Stomach smooth muscle (tissue), 2 donors: ENCODE data around the gene EPS8L3.
"Not testable (repeated sequence)": the region's sequence is repeated elsewhere in the genome, so short reads cannot be mapped to it uniquely, and the experiment has no call there.

Experiments
- H3K27ac ChIP-seq: one replicate; pipeline ENCODE4 v1.7.0; 2013; ENCODE audit warnings: mild to moderate bottlenecking, low read length, inconsistent platforms
- H3K27me3 ChIP-seq, 2 donors: one replicate each; pipeline ENCODE4 v1.7.0; 2013; ENCODE audit warnings: low read length in 2 of 2; ENCODE audit not compliant: insufficient read depth in 2 of 2, control insufficient read depth in 1 of 2
- H3K36me3 ChIP-seq, 2 donors: one replicate each; pipeline ENCODE4 v1.7.0; 2013; ENCODE audit warnings: low read length in 2 of 2; ENCODE audit not compliant: control insufficient read depth in 2 of 2, insufficient read depth in 2 of 2
- H3K4me1 ChIP-seq: one replicate; pipeline ENCODE4 v1.7.0; 2013; ENCODE audit warnings: low read length; ENCODE audit not compliant: control insufficient read depth, insufficient read depth
- H3K4me3 ChIP-seq, 2 donors: one replicate each; pipeline ENCODE4 v1.7.0; 2013; ENCODE audit warnings: low read length in 2 of 2
- H3K9ac ChIP-seq, 2 donors: one replicate each; pipeline ENCODE4 v1.7.0; 2013; ENCODE audit warnings: low read length in 2 of 2, mild to moderate bottlenecking in 1 of 2
- H3K9me3 ChIP-seq, 2 donors: one replicate each; pipeline ENCODE4 v1.7.0; 2013; ENCODE audit warnings: low read length in 2 of 2; ENCODE audit not compliant: control insufficient read depth in 2 of 2
- donor health status: healthy.
- donor health status: Pancreatic carcinoma.

The EPS8L3 gene

DNA sequence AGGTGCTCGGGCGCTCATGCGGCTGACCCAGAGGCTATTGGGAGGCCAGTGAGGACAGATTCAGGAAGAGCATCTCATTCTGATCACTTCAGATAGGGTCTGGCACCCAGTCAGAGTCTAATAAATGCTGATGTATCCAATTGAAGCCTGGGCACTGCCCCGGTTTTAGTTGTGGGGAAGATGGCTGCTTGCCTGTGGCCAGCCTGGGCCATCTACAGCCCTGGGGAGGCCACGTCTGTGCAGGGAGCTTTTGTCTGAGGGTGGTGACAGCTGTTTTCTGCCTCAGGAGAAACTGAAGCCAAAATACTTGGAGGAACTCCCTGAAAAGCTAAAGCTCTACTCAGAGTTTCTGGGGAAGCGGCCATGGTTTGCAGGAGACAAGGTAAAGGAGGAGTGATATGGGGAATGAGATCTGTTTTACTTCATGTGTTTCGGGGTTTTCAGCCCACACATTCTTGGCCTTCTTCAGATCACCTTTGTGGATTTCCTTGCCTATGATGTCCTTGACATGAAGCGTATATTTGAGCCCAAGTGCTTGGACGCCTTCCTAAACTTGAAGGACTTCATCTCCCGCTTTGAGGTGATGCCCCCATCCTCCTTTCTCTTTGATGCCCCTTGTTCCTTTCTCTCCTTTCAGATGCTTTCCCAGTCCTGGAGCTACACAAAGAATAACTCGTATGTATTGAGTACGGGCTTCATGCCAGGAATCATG is 48.9 kb downstream of the EPS8L3 start:
- no peaks in the 10 kb centered on the region for H3K27me3 ChIP-seq
- no peak overlapping the region for H3K27ac ChIP-seq
- H3K4me1 ChIP-seq, result peaks cover 5% of the 10 kb centered on the region
- no peaks in the 10 kb centered on the region for H3K9me3 ChIP-seq
- no peak overlapping the region for H3K9ac ChIP-seq
- H3K4me3 ChIP-seq, result peak overlapping the region in 1 of 2 donors; percentile 3
- no peaks in the 10 kb centered on the region for H3K36me3 ChIP-seq

DNA sequence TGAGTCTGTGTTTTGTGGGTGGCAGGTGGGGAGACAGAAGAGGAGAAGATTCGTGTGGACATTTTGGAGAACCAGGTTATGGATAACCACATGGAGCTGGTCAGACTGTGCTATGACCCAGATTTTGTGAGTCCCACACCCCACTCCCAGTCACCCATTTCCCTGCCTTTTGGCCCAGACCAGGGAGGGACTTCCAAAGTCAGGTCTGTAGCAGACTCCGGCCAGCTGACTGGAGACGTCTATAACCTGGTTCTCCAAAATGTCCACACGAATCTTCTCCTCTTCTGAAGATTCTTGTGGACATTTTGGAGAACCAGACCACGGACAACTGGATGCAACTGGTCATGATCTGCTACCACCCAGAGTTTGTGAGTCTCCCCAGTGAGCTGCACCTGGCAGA is 50.1 kb downstream of the EPS8L3 start:
- Histone ChIP-seq H3K9ac (no peak overlapping the region), H3K4me1 (peaks cover 5% of the 10 kb centered on the region), H3K4me3 (no peak overlapping the region), H3K9me3 (no peaks in the 10 kb centered on the region), H3K36me3 (no peaks in the 10 kb centered on the region), H3K27me3 (no peaks in the 10 kb centered on the region), H3K27ac (no peak overlapping the region)

GRCh38 chr1:109712321-109712864 is 51.3 kb downstream of the EPS8L3 start:
- Histone ChIP-seq H3K9ac (peak overlapping the region in 1 of 2 donors; percentile 15), H3K36me3 (no peaks in the 10 kb centered on the region), H3K9me3 (no peaks in the 10 kb centered on the region), H3K27ac (no peak overlapping the region), H3K4me3 (peak overlapping the region in 1 of 2 donors; percentile 69), H3K4me1 (peaks cover 5% of the 10 kb centered on the region), H3K27me3 (no peaks in the 10 kb centered on the region)

- H3K27me3 ChIP-seq, H3K9me3 ChIP-seq, H3K36me3 ChIP-seq, H3K4me1 ChIP-seq, H3K27ac ChIP-seq: not testable (repeated sequence)
- Histone ChIP-seq H3K9ac (peak within 1 kb of the TSS in 1 of 2 donors; percentile 15), H3K4me3 (peak within 1 kb of the TSS in 1 of 2 donors; percentile 69)
Observed at GRCh38 chr1:109711593-109712320, 52.0 kb downstream of the EPS8L3 start, which contains the start of gene GSTM5. Gene GSTM5, plus strand, starts transcription at chr1:109712251. Its CDS starts 62 bp downstream, at chr1:109712313.

- H3K9ac ChIP-seq, H3K9me3 ChIP-seq, H3K36me3 ChIP-seq, H3K27me3 ChIP-seq, H3K27ac ChIP-seq, H3K4me3 ChIP-seq, H3K4me1 ChIP-seq: not testable (repeated sequence)
Observed at GRCh38 chr1:109709822-109710221, 53.9 kb downstream of the EPS8L3 start.

GRCh38 chr1:109708949-109709348 is 54.8 kb downstream of the EPS8L3 start:
- H3K4me1 ChIP-seq, H3K4me3 ChIP-seq, H3K9ac ChIP-seq, H3K36me3 ChIP-seq, H3K27ac ChIP-seq, H3K9me3 ChIP-seq, H3K27me3 ChIP-seq: not testable (repeated sequence)

GRCh38 chr1:109705411-109705810 is 58.3 kb downstream of the EPS8L3 start:
- no peak overlapping the region for H3K4me3 ChIP-seq
- no peaks in the 10 kb centered on the region for H3K4me1 ChIP-seq
- no peaks in the 10 kb centered on the region for H3K9me3 ChIP-seq
- H3K36me3 ChIP-seq, result no peaks in the 10 kb centered on the region
- H3K27ac ChIP-seq, result no peak overlapping the region
- H3K9ac ChIP-seq, result no peak overlapping the region
- no peaks in the 10 kb centered on the region for H3K27me3 ChIP-seq

- Histone ChIP-seq H3K27ac (no peak overlapping the region), H3K9me3 (no peaks in the 10 kb centered on the region), H3K4me3 (no peak overlapping the region), H3K27me3 (no peaks in the 10 kb centered on the region), H3K4me1 (no peaks in the 10 kb centered on the region), H3K9ac (no peak overlapping the region), H3K36me3 (no peaks in the 10 kb centered on the region)
Observed at GRCh38 chr1:109704173-109704572, 59.5 kb downstream of the EPS8L3 start.

GRCh38 chr1:109702940-109703339 is 60.8 kb downstream of the EPS8L3 start:
- H3K27me3 ChIP-seq, H3K4me1 ChIP-seq, H3K4me3 ChIP-seq, H3K27ac ChIP-seq, H3K36me3 ChIP-seq, H3K9ac ChIP-seq, H3K9me3 ChIP-seq: not testable (repeated sequence)
